HEK293 (cell line): ENCODE results near the gene CYP2S1.

Experiments
- REST ChIP-seq: fragments of 450-650 bp; formaldehyde crosslinking; IDR thresholded peaks from 2 replicates; pipeline ENCODE4 v1.5.1; 2016; ENCODE audit warnings: missing biosample characterization, missing genetic modification characterization
- ZBTB21 ChIP-seq: fragments of 450-650 bp; formaldehyde crosslinking; IDR thresholded peaks from 2 replicates; pipeline ENCODE4 v1.5.1; 2017; ENCODE audit warnings: missing biosample characterization, missing genetic modification characterization
- ZNF140 ChIP-seq: fragments of 450-650 bp; formaldehyde crosslinking; IDR thresholded peaks from 2 replicates; pipeline ENCODE4 v1.5.1; 2016; ENCODE audit warnings: missing biosample characterization, missing genetic modification characterization
- ZNF629 ChIP-seq: fragments of 450-650 bp; formaldehyde crosslinking; IDR thresholded peaks from 2 replicates; pipeline ENCODE4 v1.5.1; 2017; ENCODE audit warnings: missing biosample characterization, missing genetic modification characterization

- TF ChIP-seq REST (tag by site-specific recombination) (no peak), ZNF140 (tag by site-specific recombination) (no peak), ZNF629 (no peak), ZBTB21 (no peak)
These were observed 51.1 kb downstream of the CYP2S1 start for GRCh38 chr19:41244117-41244516.
